HepG2 (cell line): ENCODE measurements around the gene TREX2. TPM values are rescaled to one million over a fixed set of nuclear protein-coding genes. Genes with fewer than 3 reads are reported as not detected.
A peak's percentile ranks its signal among the peaks of the same experiment; 100 is the strongest.

Experiments
- ATAC-seq: fragments of 200-7000 bp; cut with Tn5 transposase; 3 replicates; pipeline ENCODE4 v1.9.1; 2020; ENCODE audit warnings: mild to moderate bottlenecking, moderate library complexity
- BruUV-seq: library from RNA; stranded (reverse); fragments of 400-500 nt; replicated peaks from 2 replicates; lab custom pipeline; 2021; lab: Mats Ljungman, UMichigan
- CTCF ChIA-PET: fragments of 300-600 bp; formaldehyde crosslinking; extraction: SDS; loops from one replicate; lab custom pipeline; 2021; ENCODE audit warnings: low total read pairs, inconsistent platforms, low intra/inter-chr PET ratio; lab: Yijun Ruan, JAX
- POLR2A ChIA-PET: fragments of 350-600 bp; sonication (Branson Sonifier 250); formaldehyde crosslinking; loops from one replicate; lab custom pipeline; 2020; ENCODE audit warnings: antibody characterized with exemption, inconsistent platforms; lab: Yijun Ruan, JAX
- DNase-seq: peaks from one replicate; pipeline ENCODE4 v3.0.0-alpha.2; 2015; ENCODE audit warnings: low spot score
- FAIRE-seq: peaks from 3 replicates; lab custom pipeline; 2011; peaks lifted over from hg19 to GRCh38; lab: Jason Lieb, UNC
- H2AFZ ChIP-seq: one replicate; pipeline ENCODE4 v1.6.1; 2011; ENCODE audit warnings: low read length, inconsistent platforms
- H3K27ac ChIP-seq: fragments of 300-600 bp; 3 replicates; pipeline ENCODE4 v1.8.0; 2011; ENCODE audit warnings: mixed run types, mild to moderate bottlenecking, mixed read lengths, low read length, inconsistent platforms; ENCODE audit not compliant: insufficient read depth; ENCODE audit errors: extremely low read length
- H3K27me3 ChIP-seq, 2 experiments: fragments of 200-600 bp in 1 of 2; 2 replicates in 1 of 2; 3 replicates in 1 of 2; pipeline versions ENCODE4 v1.6.0 to v1.8.0; 2011; ENCODE audit warnings: low read length in 2 of 2, mild to moderate bottlenecking in 2 of 2, moderate library complexity in 2 of 2, inconsistent platforms in 1 of 2; ENCODE audit not compliant: insufficient read depth in 2 of 2, control insufficient read depth in 1 of 2
- H3K36me3 ChIP-seq, 2 experiments: fragments of 200-600 bp in 1 of 2; replicated peaks in 1 of 2; 2 replicates in 1 of 2; 3 replicates in 1 of 2; pipeline versions ENCODE4 v1.5.1 to v1.8.0; 2011; ENCODE audit warnings: low read length in 2 of 2, inconsistent platforms in 1 of 2; ENCODE audit not compliant: insufficient read depth in 2 of 2, control insufficient read depth in 1 of 2
- H3K4me1 ChIP-seq: 2 replicates; pipeline ENCODE4 v1.5.1; 2012; ENCODE audit warnings: low read length, inconsistent platforms; ENCODE audit not compliant: insufficient read depth
- H3K4me2 ChIP-seq: 2 replicates; pipeline ENCODE4 v1.6.0; 2011; ENCODE audit warnings: low read depth, low read length, inconsistent platforms
- H3K4me3 ChIP-seq, 3 experiments: fragments of 200-600 bp in 1 of 3; sonication (generic), shearing (Covaris generic) in 1 of 3; replicated peaks in 1 of 3; 2 replicates each; pipeline ENCODE4 v1.5.1; 2011 to 2016; ENCODE audit warnings: low read length in 3 of 3, inconsistent platforms in 2 of 3, low read depth in 2 of 3, mild to moderate bottlenecking in 2 of 3, control low read depth in 1 of 3, mixed read lengths in 1 of 3; ENCODE audit not compliant: insufficient read depth in 1 of 3
- H3K79me2 ChIP-seq: one replicate; pipeline ENCODE4 v1.6.1; 2011; ENCODE audit warnings: low read length, inconsistent platforms; ENCODE audit not compliant: insufficient read depth
- H3K9ac ChIP-seq: 2 replicates; pipeline ENCODE4 v1.6.0; 2011; ENCODE audit warnings: mild to moderate bottlenecking, low read depth, low read length, inconsistent platforms; ENCODE audit not compliant: insufficient read depth
- H3K9me3 ChIP-seq: 2 replicates; pipeline ENCODE4 v1.5.1; 2012; ENCODE audit warnings: mild to moderate bottlenecking, low read length
- H4K20me1 ChIP-seq: 2 replicates; pipeline ENCODE4 v1.6.0; 2011; ENCODE audit warnings: inconsistent platforms, mild to moderate bottlenecking, low read length, moderate library complexity; ENCODE audit not compliant: insufficient read depth
- ARID5B ChIP-seq: IDR thresholded peaks from 2 replicates; pipeline ENCODE4 v1.4.0; 2020; ENCODE audit warnings: mild to moderate bottlenecking, missing genetic modification reagents
- BHLHE40 ChIP-seq: IDR thresholded peaks from 2 replicates; pipeline ENCODE4 v1.6.1; 2011; ENCODE audit warnings: low read length, improper control_type of control experiment
- CTCF ChIP-seq: sonication (generic); formaldehyde crosslinking; IDR thresholded peaks from 2 replicates; pipeline ENCODE4 v1.5.0; 2020; ENCODE audit warnings: mild to moderate bottlenecking, missing genetic modification reagents, moderate library complexity
- FOXJ3 ChIP-seq: sonication (generic); formaldehyde crosslinking; IDR thresholded peaks from 2 replicates; pipeline ENCODE4 v1.4.0; 2020; ENCODE audit warnings: missing genetic modification reagents, mild to moderate bottlenecking, borderline replicate concordance
- JARID2 ChIP-seq: sonication (generic); formaldehyde crosslinking; IDR thresholded peaks from 2 replicates; pipeline ENCODE4 v1.8.1; 2023; ENCODE audit warnings: missing genetic modification reagents, inconsistent platforms; ENCODE audit not compliant: insufficient replicate concordance
- SAP130 ChIP-seq: IDR thresholded peaks from 2 replicates; pipeline ENCODE4 v1.6.1; 2016; ENCODE audit warnings: low read depth
- STAG1 ChIP-seq: sonication (generic); formaldehyde crosslinking; IDR thresholded peaks from 2 replicates; pipeline ENCODE4 v1.4.0; 2020; ENCODE audit warnings: missing genetic modification reagents
- ZNF33A ChIP-seq: sonication (generic); formaldehyde crosslinking; IDR thresholded peaks from 2 replicates; pipeline ENCODE4 v1.5.1; 2020; ENCODE audit warnings: missing genetic modification reagents, mild to moderate bottlenecking, moderate library complexity, borderline replicate concordance
- ZNF503 ChIP-seq: sonication (generic); formaldehyde crosslinking; IDR thresholded peaks from 2 replicates; pipeline ENCODE4 v1.4.0; 2020; ENCODE audit warnings: missing genetic modification reagents
- ZNF615 ChIP-seq: sonication (generic); formaldehyde crosslinking; IDR thresholded peaks from 2 replicates; pipeline ENCODE4 v1.5.0; 2020; ENCODE audit warnings: mild to moderate bottlenecking, missing genetic modification reagents, borderline replicate concordance
- ZNF790 ChIP-seq: sonication (generic); formaldehyde crosslinking; IDR thresholded peaks from 2 replicates; pipeline ENCODE4 v1.8.0; 2022; ENCODE audit warnings: missing genetic modification reagents, mild to moderate bottlenecking, borderline replicate concordance
- ZNF841 ChIP-seq: sonication (generic); formaldehyde crosslinking; IDR thresholded peaks from 2 replicates; pipeline ENCODE4 v1.8.1; 2023; ENCODE audit warnings: missing genetic modification reagents, borderline replicate concordance
- WGBS: methylation state at CpG from one replicate; pipeline ENCODE4 v1.1.6; 2017; ENCODE audit warnings: low lambda C conversion rate; 5-methylcytosine and 5-hydroxymethylcytosine counted together
- in situ Hi-C: cut with HindIII; loops from 2 replicates; pipeline ENCODE4 v1.10.0; 2017; ENCODE audit warnings: low pct_unique_long_range_greater_than_20kb; ENCODE audit not compliant: extremely low pct_ligation_motif_present
- intact Hi-C: fragments of 100-400 bp; cut with micrococcal nuclease; formaldehyde crosslinking; loops from one replicate; pipeline ENCODE4 v1.10.0; 2022; ENCODE audit not compliant: unreplicated experiment
- polyA plus RNA-seq, 8 experiments: library from polyadenylated mRNA; depleted of rRNA in 3 of 8; stranded (reverse) in 7 of 8; unstranded in 1 of 8; fragments of >200 nt; fragmentation: Illumina TruSeq in 4 of 8; extraction: Trizol in 4 of 8; gene quantifications; 2 replicates each; pipeline versions ENCODE4 v1.2.1 to v1.2.3, GENCODE V29; 2011 to 2016; ENCODE audit warnings: low read depth in 4 of 8, missing spikeins in 1 of 8, mixed read lengths in 1 of 8; ENCODE audit not compliant: insufficient read depth in 1 of 8
- total RNA-seq, 5 experiments: library from RNA; depleted of rRNA; stranded (reverse); fragments of >200 nt; fragmentation: Illumina TruSeq; extraction: Trizol; gene quantifications; 2 replicates each; pipeline ENCODE4 v1.2.3, GENCODE V29; 2016; ENCODE audit warnings: low read depth in 1 of 5

Gene TREX2
- total and polyA plus RNA-seq, 2 of the 13 experiments (the other 11 are each of a cell fraction or from before 2014, with no cell fraction given) = 0.13 to 0.18 TPM

- H3K79me2 ChIP-seq = no peaks in the 10 kb centered on the region
- peaks cover 35% of the 10 kb centered on the region for H3K4me1 ChIP-seq
- ATAC-seq (no peak), FAIRE-seq (no peak), DNase-seq (no peak)
- no peak for TF ChIP-seq ZNF503
- no peak for TF ChIP-seq ZNF790 (CRISPR knock-in tag)
- TF ChIP-seq ARID5B (CRISPR knock-in tag) = no peak
- no peak for TF ChIP-seq BHLHE40
- TF ChIP-seq JARID2 (CRISPR knock-in tag) = no peak
- TF ChIP-seq STAG1 (CRISPR knock-in tag) = peak; percentile 38
- TF ChIP-seq CTCF (CRISPR knock-in tag) = peak; percentile 59
- no peak for TF ChIP-seq ZNF841
- no peak for TF ChIP-seq SAP130 (CRISPR knock-in tag)
- TF ChIP-seq ZNF615 (CRISPR knock-in tag) = no peak
- no peak for TF ChIP-seq FOXJ3 (CRISPR knock-in tag)
- TF ChIP-seq ZNF33A (CRISPR knock-in tag) = no peak
- no peaks in the 10 kb centered on the region for H3K9me3 ChIP-seq
- no peaks in the 10 kb centered on the region for H4K20me1 ChIP-seq
- H3K4me3 ChIP-seq = no peak overlapping the region
- H3K27ac ChIP-seq = no peak overlapping the region
- 60% methylated on average over 1 of the region's 11 CpGs for WGBS
- peaks cover 2 to 5% of the 10 kb centered on the region in 2 experiments; a peak in 2 of 5 replicates for H3K27me3 ChIP-seq
- no peaks in the 10 kb centered on the region for H3K36me3 ChIP-seq
- H3K4me2 ChIP-seq = no peak overlapping the region
- CTCF ChIA-PET = no interaction called here
- in situ Hi-C loops (no loop called here), intact Hi-C loops (no loop called here)
- no peak overlapping the region for H3K9ac ChIP-seq
- H2AFZ ChIP-seq = no peak overlapping the region
- POLR2A ChIA-PET = no interaction called here
- BruUV-seq = no TSS peak
Measured at GRCh38 chrX:153475751-153476281, 30.0 kb upstream of the TREX2 start.
